Mesendoderm (in vitro differentiated cells): Measurements from ENCODE around the gene AKR1B1.

ENCODE experiments used
- DNase-seq: peaks from one replicate; pipeline ENCODE4 v3.0.0; 2013
- H2AK5ac ChIP-seq: 2 replicates; pipeline ENCODE4 v1.6.1; 2013; ENCODE audit warnings: low read length, inconsistent platforms
- H2BK120ac ChIP-seq: 2 replicates; pipeline ENCODE4 v1.6.1; 2013; ENCODE audit warnings: low read depth, mild to moderate bottlenecking, low read length, moderate library complexity, mixed read lengths
- H2BK15ac ChIP-seq: replicated peaks from 2 replicates; pipeline ENCODE4 v1.6.1; 2013; ENCODE audit warnings: low read depth, mild to moderate bottlenecking, moderate library complexity
- H2BK5ac ChIP-seq: 2 replicates; pipeline ENCODE4 v1.6.1; 2013; ENCODE audit warnings: low read length, inconsistent platforms
- H3K18ac ChIP-seq: 2 replicates; pipeline ENCODE4 v1.6.1; 2013; ENCODE audit warnings: mild to moderate bottlenecking, low read length, mixed read lengths
- H3K23ac ChIP-seq: one replicate; pipeline ENCODE4 v1.6.1; 2013; ENCODE audit warnings: low read length
- H3K27ac ChIP-seq: 2 replicates; pipeline ENCODE4 v1.5.1; 2013; ENCODE audit warnings: low read depth, mild to moderate bottlenecking, inconsistent platforms, low read length, moderate library complexity
- H3K27me3 ChIP-seq: 2 replicates; pipeline ENCODE4 v1.6.1; 2013; ENCODE audit warnings: low read length, control low read depth, mild to moderate bottlenecking, inconsistent platforms; ENCODE audit not compliant: insufficient read depth, poor library complexity
- H3K36me3 ChIP-seq: 2 replicates; pipeline ENCODE4 v1.6.1; 2013; ENCODE audit warnings: low read length, inconsistent platforms; ENCODE audit not compliant: control insufficient read depth, insufficient read depth
- H3K4ac ChIP-seq: one replicate; pipeline ENCODE4 v1.6.1; 2013; ENCODE audit warnings: low read depth, mild to moderate bottlenecking, low read length, moderate library complexity
- H3K4me1 ChIP-seq: 2 replicates; pipeline ENCODE4 v1.6.1; 2013; ENCODE audit warnings: low read depth, low read length, inconsistent platforms; ENCODE audit not compliant: control insufficient read depth
- H3K4me2 ChIP-seq: 2 replicates; pipeline ENCODE4 v1.6.1; 2013; ENCODE audit warnings: low read length
- H3K4me3 ChIP-seq: 2 replicates; pipeline ENCODE4 v1.5.1; 2013; ENCODE audit warnings: mild to moderate bottlenecking, low read length
- H3K56ac ChIP-seq: one replicate; pipeline ENCODE4 v1.6.1; 2013; ENCODE audit warnings: low read length
- H3K79me1 ChIP-seq: 2 replicates; pipeline ENCODE4 v1.6.1; 2013; ENCODE audit warnings: low read length, inconsistent platforms
- H3K79me2 ChIP-seq: 2 replicates; pipeline ENCODE4 v1.6.1; 2013; ENCODE audit warnings: mild to moderate bottlenecking, low read length; ENCODE audit not compliant: control insufficient read depth, insufficient read depth
- H3K9ac ChIP-seq: 2 replicates; pipeline ENCODE4 v1.6.1; 2013; ENCODE audit warnings: low read length, inconsistent platforms
- H4K5ac ChIP-seq: one replicate; pipeline ENCODE4 v1.6.1; 2013; ENCODE audit warnings: low read length
- H4K8ac ChIP-seq: one replicate; pipeline ENCODE4 v1.6.1; 2013; ENCODE audit warnings: low read depth, mild to moderate bottlenecking, control low read depth, low read length, moderate library complexity
- WGBS: extraction: QIAGEN DNeasy Blood & Tissue Kit; methylation state at CpG from one replicate; pipeline ENCODE4 v1.1.7; 2013; ENCODE audit warnings: low lambda C conversion rate, missing lambda C conversion rate; ENCODE audit not compliant: insufficient coverage; ENCODE audit errors: extremely low coverage; 5-methylcytosine and 5-hydroxymethylcytosine counted together

Gene AKR1B1

GRCh38 chr7:134476044-134476443, 17.1 kb upstream of the AKR1B1 start:
- DNase-seq = no peak
- Histone ChIP-seq H3K18ac (no peak overlapping the region), H3K4me3 (no peak overlapping the region), H3K79me2 (no peaks in the 10 kb centered on the region), H2BK120ac (no peak overlapping the region), H3K4me1 (no peaks in the 10 kb centered on the region), H3K56ac (no peak overlapping the region), H2BK15ac (no peak overlapping the region), H2AK5ac (no peak overlapping the region), H3K27ac (no peak overlapping the region), H3K9ac (no peak overlapping the region), H3K27me3 (no peaks in the 10 kb centered on the region), H3K4me2 (no peak overlapping the region), H4K5ac (no peak overlapping the region), H3K36me3 (no peaks in the 10 kb centered on the region), H3K4ac (no peak overlapping the region), H3K23ac (no peak overlapping the region), H4K8ac (no peak overlapping the region), H3K79me1 (no peaks in the 10 kb centered on the region), H2BK5ac (no peak overlapping the region)

GRCh38 chr7:134474828-134475227, 15.9 kb upstream of the AKR1B1 start:
- H4K5ac ChIP-seq = no peak overlapping the region
- DNase-seq = no peak
- no peak overlapping the region for H3K27ac ChIP-seq
- H3K79me1 ChIP-seq = no peaks in the 10 kb centered on the region
- no peak overlapping the region for H3K4ac ChIP-seq
- H3K27me3 ChIP-seq = no peaks in the 10 kb centered on the region
- no peak overlapping the region for H2BK120ac ChIP-seq
- H3K4me2 ChIP-seq = no peak overlapping the region
- no peaks in the 10 kb centered on the region for H3K79me2 ChIP-seq
- no peaks in the 10 kb centered on the region for H3K4me1 ChIP-seq
- H2AK5ac ChIP-seq = no peak overlapping the region
- H4K8ac ChIP-seq = no peak overlapping the region
- no peak overlapping the region for H3K23ac ChIP-seq
- no peak overlapping the region for H3K18ac ChIP-seq
- H3K56ac ChIP-seq = no peak overlapping the region
- no peak overlapping the region for H3K9ac ChIP-seq
- no CpG with 5 or more reads among the region's 1 CpG for WGBS
- H3K36me3 ChIP-seq = no peaks in the 10 kb centered on the region
- no peak overlapping the region for H2BK15ac ChIP-seq
- no peak overlapping the region for H3K4me3 ChIP-seq
- no peak overlapping the region for H2BK5ac ChIP-seq

- Histone ChIP-seq H4K8ac (no peak overlapping the region), H3K9ac (no peak overlapping the region), H3K27ac (peak overlapping the region; percentile 3), H2BK15ac (no peak overlapping the region), H3K23ac (no peak overlapping the region), H3K79me2 (no peaks in the 10 kb centered on the region), H3K27me3 (no peaks in the 10 kb centered on the region), H3K56ac (no peak overlapping the region), H3K79me1 (no peaks in the 10 kb centered on the region), H3K18ac (peak overlapping the region; percentile 14), H2AK5ac (no peak overlapping the region), H3K4me2 (no peak overlapping the region), H2BK120ac (no peak overlapping the region), H2BK5ac (no peak overlapping the region), H3K4ac (no peak overlapping the region), H4K5ac (no peak overlapping the region), H3K4me3 (no peak overlapping the region), H3K36me3 (no peaks in the 10 kb centered on the region), H3K4me1 (no peaks in the 10 kb centered on the region)
- no CpG with 5 or more reads among the region's 6 CpGs for WGBS
- no peak for DNase-seq
Observed at GRCh38 chr7:134473861-134474291, 15.0 kb upstream of the AKR1B1 start.

GRCh38 chr7:134472572-134473244, 13.8 kb upstream of the AKR1B1 start:
- no peaks in the 10 kb centered on the region for H3K4me1 ChIP-seq
- DNase-seq = peak; percentile 77
- no peak overlapping the region for H3K4ac ChIP-seq
- H4K8ac ChIP-seq = no peak overlapping the region
- H3K18ac ChIP-seq = no peak overlapping the region
- no peak overlapping the region for H3K4me2 ChIP-seq
- H3K9ac ChIP-seq = no peak overlapping the region
- H3K79me1 ChIP-seq = no peaks in the 10 kb centered on the region
- H2BK120ac ChIP-seq = no peak overlapping the region
- no peak overlapping the region for H3K23ac ChIP-seq
- H2BK5ac ChIP-seq = no peak overlapping the region
- no peak overlapping the region for H2AK5ac ChIP-seq
- H3K27me3 ChIP-seq = no peaks in the 10 kb centered on the region
- H2BK15ac ChIP-seq = no peak overlapping the region
- no CpG with 5 or more reads among the region's 2 CpGs for WGBS
- no peak overlapping the region for H3K27ac ChIP-seq
- H3K56ac ChIP-seq = no peak overlapping the region
- H3K36me3 ChIP-seq = no peaks in the 10 kb centered on the region
- H3K79me2 ChIP-seq = no peaks in the 10 kb centered on the region
- no peak overlapping the region for H4K5ac ChIP-seq
- H3K4me3 ChIP-seq = no peak overlapping the region

- Histone ChIP-seq H3K4me3 (no peak overlapping the region), H3K4ac (no peak overlapping the region), H3K79me1 (no peaks in the 10 kb centered on the region), H3K23ac (no peak overlapping the region), H3K36me3 (no peaks in the 10 kb centered on the region), H3K4me1 (no peaks in the 10 kb centered on the region), H3K27ac (peak overlapping the region; percentile 39), H3K79me2 (no peaks in the 10 kb centered on the region), H3K27me3 (no peaks in the 10 kb centered on the region), H3K9ac (no peak overlapping the region), H3K4me2 (no peak overlapping the region), H4K8ac (no peak overlapping the region), H2BK120ac (no peak overlapping the region), H4K5ac (no peak overlapping the region), H3K56ac (no peak overlapping the region), H2BK5ac (no peak overlapping the region), H3K18ac (peak overlapping the region; percentile 94), H2BK15ac (no peak overlapping the region), H2AK5ac (no peak overlapping the region)
- no peak for DNase-seq
- no CpG with 5 or more reads among the region's 4 CpGs for WGBS
Observed at GRCh38 chr7:134470864-134471263, 12.0 kb upstream of the AKR1B1 start.

GRCh38 chr7:134469622-134470021, 10.7 kb upstream of the AKR1B1 start:
- no peak overlapping the region for H3K56ac ChIP-seq
- no peak overlapping the region for H2BK120ac ChIP-seq
- H4K5ac ChIP-seq = no peak overlapping the region
- H3K27ac ChIP-seq = no peak overlapping the region
- no peak overlapping the region for H2AK5ac ChIP-seq
- H3K18ac ChIP-seq = no peak overlapping the region
- no peak overlapping the region for H3K4me3 ChIP-seq
- no CpG with 5 or more reads among the region's 9 CpGs for WGBS
- no peak overlapping the region for H3K4ac ChIP-seq
- H3K79me1 ChIP-seq = no peaks in the 10 kb centered on the region
- no peak overlapping the region for H3K23ac ChIP-seq
- no peak overlapping the region for H2BK15ac ChIP-seq
- no peaks in the 10 kb centered on the region for H3K4me1 ChIP-seq
- H3K4me2 ChIP-seq = no peak overlapping the region
- no peak for DNase-seq
- no peaks in the 10 kb centered on the region for H3K79me2 ChIP-seq
- H4K8ac ChIP-seq = no peak overlapping the region
- H3K9ac ChIP-seq = no peak overlapping the region
- H2BK5ac ChIP-seq = no peak overlapping the region
- no peaks in the 10 kb centered on the region for H3K27me3 ChIP-seq
- H3K36me3 ChIP-seq = no peaks in the 10 kb centered on the region
